Measurements from ENCODE around the gene DEFB132. TPM values are rescaled to one million over a fixed set of nuclear protein-coding genes. Genes with fewer than 3 reads are reported as not detected.
A peak's percentile ranks its signal among the peaks of the same experiment; 100 is the strongest.

The DEFB132 gene
- total and polyA plus RNA-seq, 2 experiments from 2014 or later = not detected

GRCh38 chr20:300345-300990 is 42.9 kb downstream of the DEFB132 start:
- peak; percentile 29 for ATAC-seq
- peak; percentile 82 for DNase-seq (ENCODE audit: low spot score)
- peaks cover 50% of the 10 kb centered on the region for H3K36me3 Mint-ChIP-seq (ENCODE audit: low read depth)

More at GRCh38 chr20:300345-300990, 42.9 kb downstream of the DEFB132 start:
- peaks cover 5% of the 10 kb centered on the region for H3K9me3 Mint-ChIP-seq
- H2AFZ ChIP-seq = no peak overlapping the region
- H3K9me2 ChIP-seq (ENCODE audit: insufficient read depth) = 0 out of 2 replicates have a peak, but pooled peaks cover 3% of the 10 kb centered on the region
- H3K27me3 ChIP-seq (ENCODE audit: insufficient read depth) = peaks cover 13% of the 10 kb centered on the region
- peaks cover 36% of the 10 kb centered on the region for H3K4me1 ChIP-seq (ENCODE audit: insufficient read depth)
- peaks cover 33% of the 10 kb centered on the region for H3F3A ChIP-seq (replicated peaks; ENCODE audit: low read depth)
- H3K79me2 ChIP-seq (replicated peaks; ENCODE audit: insufficient read depth) = peaks cover 41% of the 10 kb centered on the region
- H4K20me1 ChIP-seq (replicated peaks; ENCODE audit: insufficient read depth) = peaks cover 5% of the 10 kb centered on the region; the same call in 1 of the 2 replicates
- H3K27ac Mint-ChIP-seq = peak overlapping the region; percentile 98
- peak overlapping the region; percentile 97 for H3K4me3 ChIP-seq
- peaks cover 46% of the 10 kb centered on the region for H3K4me1 Mint-ChIP-seq
- peaks cover 33% of the 10 kb centered on the region for H3K27me3 Mint-ChIP-seq (ENCODE audit: insufficient read depth, low read depth, poor library complexity)
- H3K4me2 ChIP-seq = peak overlapping the region; percentile 81
- H3K4me3 Mint-ChIP-seq = peak overlapping the region; percentile 98
- TF ChIP-seq ZNF462 (CRISPR knock-in tag; IDR thresholded peaks at IDR 0.05) = no peak
- TF ChIP-seq REST (IDR thresholded peaks at IDR 0.05; ENCODE audit: unreplicated experiment) = no peak
- TF ChIP-seq STAT1 (IDR thresholded peaks at IDR 0.05; ENCODE audit: unreplicated experiment) = no peak
- TF ChIP-seq ZNF331 (CRISPR knock-in tag; IDR thresholded peaks at IDR 0.05; ENCODE audit: low read depth) = no peak
- no peak for TF ChIP-seq CREB1 (CRISPR knock-in tag; IDR thresholded peaks at IDR 0.05; ENCODE audit: low read depth)
- TF ChIP-seq POLR2AphosphoS5 (IDR thresholded peaks at IDR 0.05; ENCODE audit: low read depth) = peak; percentile 49; the same call in 1 of the 2 replicates
- TF ChIP-seq ZNF114 (CRISPR knock-in tag; IDR thresholded peaks at IDR 0.05) = no peak
- peak; percentile 42 for TF ChIP-seq NANOG (IDR thresholded peaks at IDR 0.05; ENCODE audit: borderline replicate concordance)
- no peak for TF ChIP-seq CTCF (conservative IDR thresholded peaks at IDR 0.05; ENCODE audit: low read depth in 2 of 2)
- no peaks in the 10 kb centered on the region for H3K36me3 ChIP-seq (ENCODE audit: insufficient read depth)
- H3K27ac ChIP-seq (ENCODE audit: low read depth) = peak overlapping the region; percentile 98

Measured in GM23338 (cell line).